ENCODE measurements around the gene ZBTB7A.

Gene ZBTB7A

GRCh38 chr19:4054441-4055208 is 12.1 kb downstream of the ZBTB7A start:
- DNase-seq (ENCODE audit: low read depth), result no peak

DNA sequence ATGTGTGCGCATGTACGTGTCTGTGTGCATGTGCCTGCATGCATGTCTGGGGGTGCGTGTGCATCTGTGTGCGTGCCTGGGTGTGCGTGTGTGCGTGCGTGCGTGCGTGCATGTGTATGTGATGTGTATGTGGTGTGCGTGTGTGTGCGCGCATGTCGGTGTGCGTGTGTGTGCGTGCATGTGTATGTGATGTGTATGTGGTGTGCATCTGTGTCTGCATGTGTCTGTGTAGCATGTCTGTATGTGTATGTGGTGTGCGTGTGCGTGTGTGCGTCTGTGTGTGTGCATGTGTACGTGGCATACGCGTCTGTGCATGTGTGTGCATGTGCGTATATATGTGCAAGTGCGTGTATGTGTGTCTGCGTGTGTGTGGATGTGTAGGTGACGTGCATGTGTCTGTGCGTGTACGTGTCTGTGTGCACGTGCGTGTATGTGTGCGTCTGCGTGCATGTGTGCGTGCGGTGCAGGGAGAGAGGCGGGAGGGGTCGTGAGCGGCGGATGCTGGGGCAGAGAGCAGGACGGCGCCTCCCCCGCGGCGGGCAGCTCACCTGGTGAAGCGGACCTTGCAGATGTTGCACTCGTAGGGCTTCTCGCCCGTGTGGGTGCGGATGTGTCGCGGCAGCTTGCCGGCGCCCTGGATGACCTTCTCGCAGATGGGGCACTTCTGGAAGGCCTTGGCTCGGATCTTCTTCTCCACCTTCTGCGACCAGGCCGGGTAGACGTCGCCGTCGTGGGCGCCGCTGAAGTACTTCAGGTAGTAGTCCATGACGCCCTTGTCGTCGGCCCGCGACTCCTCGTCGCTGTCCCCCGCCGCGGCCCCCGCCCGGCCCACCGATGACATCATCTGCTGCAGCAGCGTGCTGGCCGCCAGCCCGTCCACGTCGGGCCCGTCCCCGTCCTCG is 13.0 kb downstream of the ZBTB7A start:
- DNase-seq (ENCODE audit: low read depth), result no peak

DNA sequence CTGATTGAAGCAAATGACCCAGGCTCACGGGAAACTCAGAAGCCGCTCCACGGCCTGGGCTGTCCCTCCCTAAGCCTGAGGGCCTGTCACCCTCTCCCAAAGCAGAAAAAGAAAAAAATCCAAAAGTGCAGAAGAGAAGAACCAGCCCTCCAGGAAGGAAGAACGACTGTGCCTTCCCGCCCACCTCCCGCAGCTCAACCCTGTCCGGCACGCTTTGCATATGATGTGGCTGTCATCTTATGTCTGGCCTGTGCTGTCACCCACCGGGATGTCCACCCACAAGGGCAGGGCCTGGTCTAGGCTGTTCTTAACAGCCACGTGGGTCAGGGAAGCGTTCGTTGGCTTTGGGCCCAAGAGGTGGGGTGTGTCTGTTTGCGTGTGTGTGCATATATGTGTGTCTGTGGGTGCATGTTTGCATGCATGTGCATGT is 13.7 kb downstream of the ZBTB7A start:
- peak; percentile 18 for DNase-seq (ENCODE audit: low read depth)

DNA sequence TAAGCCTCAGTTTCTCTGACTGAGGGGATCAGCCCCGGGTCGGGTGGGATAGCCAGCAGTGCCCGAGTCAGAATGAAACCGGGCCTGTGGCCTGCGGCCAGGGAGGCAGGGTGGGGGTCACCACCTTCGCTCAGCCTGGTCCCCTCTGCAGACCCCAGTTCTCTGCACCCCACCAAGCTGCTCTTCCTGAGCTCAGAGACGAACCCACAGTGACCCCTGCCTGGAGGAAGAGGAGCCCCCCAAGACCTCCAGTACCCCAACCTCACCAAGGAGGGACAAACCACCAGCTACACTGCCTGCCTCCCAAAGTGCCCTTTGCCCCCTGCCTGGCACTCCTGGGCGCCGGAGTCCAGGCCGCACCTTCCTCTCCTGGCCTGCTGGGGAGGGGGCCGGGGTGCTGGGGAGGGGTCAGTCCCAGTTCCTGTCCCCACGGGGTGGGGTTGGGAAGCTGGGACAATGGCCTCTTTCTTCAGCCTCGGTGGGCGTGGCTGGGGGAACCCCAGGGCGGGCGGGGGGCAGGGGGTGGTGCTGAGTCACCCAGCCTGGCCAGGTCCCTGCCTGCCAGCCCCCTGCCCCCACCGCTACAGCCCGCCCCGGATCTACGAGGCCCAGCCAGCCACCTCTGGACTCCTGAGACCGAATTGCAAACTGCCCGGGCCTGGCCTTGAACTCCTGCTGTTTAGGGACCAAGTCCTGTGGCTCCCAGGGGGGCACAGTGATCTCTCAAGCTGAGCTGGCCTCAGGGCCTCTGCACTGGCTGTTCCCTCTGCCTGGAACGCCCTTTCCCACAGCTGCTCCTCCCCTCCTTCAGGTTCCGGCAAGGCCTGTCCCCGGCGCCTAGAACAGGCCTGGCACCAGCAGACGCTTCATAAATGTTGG is 14.3 kb downstream of the ZBTB7A start:
- DNase-seq (ENCODE audit: low read depth), result peak; percentile 28

- peak; percentile 62 for DNase-seq (ENCODE audit: low read depth)
Observed at GRCh38 chr19:4051175-4052101, 15.3 kb downstream of the ZBTB7A start.

- DNase-seq (ENCODE audit: low read depth), result no peak
Observed at GRCh38 chr19:4049432-4049831, 17.3 kb downstream of the ZBTB7A start.

DNA sequence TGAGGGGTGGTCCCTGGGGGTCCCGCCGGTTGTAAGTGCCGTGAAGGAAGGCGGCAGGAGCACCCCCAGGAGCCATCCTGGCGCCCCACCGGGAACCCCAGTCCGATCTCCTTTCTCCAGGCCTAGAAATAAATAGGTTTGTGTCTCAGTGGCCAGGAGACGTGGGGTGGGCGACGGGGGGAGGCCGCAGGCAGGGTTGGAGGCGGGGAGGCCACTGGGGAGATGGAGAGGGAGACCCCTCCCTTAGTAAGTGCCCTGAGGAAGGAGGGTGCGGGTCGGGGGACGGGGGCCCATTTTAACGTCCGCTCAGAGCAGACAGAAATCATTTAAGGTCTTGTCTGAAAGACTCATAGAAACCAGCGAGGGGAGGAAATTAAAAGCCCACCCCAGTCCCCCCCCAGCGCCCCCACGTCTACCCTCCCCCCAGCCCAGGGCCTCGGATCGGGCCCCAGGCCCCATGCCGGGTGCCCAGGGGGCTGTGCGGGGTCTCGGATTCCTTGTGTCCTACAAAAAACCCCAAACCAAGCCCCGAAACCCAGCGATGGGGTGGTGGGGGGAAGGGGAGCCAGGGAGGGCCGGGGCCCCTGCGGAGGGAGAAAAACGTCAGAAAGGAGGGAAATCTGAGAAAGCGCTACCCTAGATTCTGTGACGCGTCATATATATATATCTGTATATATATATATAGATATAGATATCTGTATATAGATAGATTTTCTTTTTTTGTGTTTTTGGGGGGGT is 19.6 kb downstream of the ZBTB7A start:
- no peak for DNase-seq (ENCODE audit: low read depth)

DNA sequence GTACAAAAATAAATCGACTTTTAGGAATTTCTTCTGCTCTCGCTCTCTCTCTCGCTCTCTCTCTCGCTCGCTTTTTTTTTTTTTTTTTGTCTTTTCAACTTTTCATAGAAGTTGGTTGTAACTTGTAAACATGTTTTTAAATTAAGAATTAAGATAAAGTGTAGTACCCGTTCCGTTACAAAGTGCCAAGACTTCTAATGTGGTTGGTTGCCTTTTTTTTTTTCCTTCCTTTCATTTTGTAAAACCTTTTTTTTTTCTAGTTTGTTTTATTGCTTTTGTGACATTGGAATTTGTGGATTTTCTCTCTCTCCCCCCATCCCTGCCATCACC is 20.4 kb downstream of the ZBTB7A start:
- DNase-seq (ENCODE audit: low read depth), result no peak

DNA sequence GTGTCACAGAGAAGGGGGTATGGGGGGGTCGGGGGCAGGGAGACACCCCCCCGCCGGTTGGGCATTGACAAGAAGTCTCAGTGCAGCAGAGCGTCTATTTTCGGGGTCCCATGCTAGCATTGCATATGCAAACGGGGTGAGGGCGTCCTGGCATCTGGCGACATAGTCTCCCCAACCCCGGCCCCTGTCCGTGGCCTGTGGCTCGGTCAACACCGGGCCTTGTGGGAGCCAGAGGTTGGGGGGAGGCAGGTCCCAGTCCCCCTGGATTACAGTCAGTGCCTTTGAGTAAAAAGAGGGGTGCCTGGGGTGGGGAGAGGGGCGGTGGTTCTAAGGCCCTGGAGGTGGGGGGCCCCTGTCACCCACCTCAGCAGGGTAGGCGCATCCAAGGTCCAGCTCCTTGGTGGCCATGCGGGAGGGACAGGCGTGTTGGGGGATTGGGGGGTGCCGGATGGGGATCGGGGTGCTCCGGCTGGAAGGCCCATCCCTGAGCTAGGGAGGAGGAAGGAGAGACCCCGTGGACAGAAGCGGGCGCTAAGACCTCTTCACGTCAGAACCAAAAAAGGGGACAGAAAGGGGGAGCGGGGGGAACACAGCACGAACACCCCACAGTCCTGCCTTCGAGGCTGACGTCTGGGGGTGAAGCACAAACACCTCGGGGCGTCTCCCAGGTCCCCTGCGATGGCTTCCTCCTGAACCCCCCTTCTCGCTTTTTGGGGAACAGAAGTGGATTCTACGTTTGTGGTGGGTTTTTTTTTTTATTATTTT is 20.9 kb downstream of the ZBTB7A start:
- no peak for DNase-seq (ENCODE audit: low read depth)

DNA sequence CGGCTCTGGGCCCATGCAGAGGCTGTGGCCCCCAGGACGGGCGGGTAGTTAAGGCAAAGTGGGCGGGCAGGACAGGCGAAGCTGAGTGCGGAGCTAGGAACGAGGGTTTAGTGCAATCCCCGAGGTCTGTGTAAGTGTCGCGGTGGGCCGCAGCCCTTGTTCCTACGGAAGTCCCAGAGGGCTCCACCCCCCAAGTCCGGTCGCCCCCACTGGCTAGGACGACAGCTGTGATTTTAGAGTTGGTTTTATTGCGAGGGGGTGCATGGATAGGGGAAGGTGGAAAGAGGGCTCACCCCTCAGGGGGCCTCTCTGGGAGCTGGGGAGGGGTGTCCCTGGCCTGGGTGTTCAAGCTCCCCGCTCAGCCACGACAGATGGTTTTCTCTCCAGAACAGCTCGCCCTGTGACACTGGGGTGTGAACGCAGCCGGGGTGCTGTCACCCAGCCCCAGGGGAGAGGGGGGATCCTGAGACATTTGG is 21.7 kb downstream of the ZBTB7A start:
- DNase-seq (ENCODE audit: low read depth), result no peak

DNA sequence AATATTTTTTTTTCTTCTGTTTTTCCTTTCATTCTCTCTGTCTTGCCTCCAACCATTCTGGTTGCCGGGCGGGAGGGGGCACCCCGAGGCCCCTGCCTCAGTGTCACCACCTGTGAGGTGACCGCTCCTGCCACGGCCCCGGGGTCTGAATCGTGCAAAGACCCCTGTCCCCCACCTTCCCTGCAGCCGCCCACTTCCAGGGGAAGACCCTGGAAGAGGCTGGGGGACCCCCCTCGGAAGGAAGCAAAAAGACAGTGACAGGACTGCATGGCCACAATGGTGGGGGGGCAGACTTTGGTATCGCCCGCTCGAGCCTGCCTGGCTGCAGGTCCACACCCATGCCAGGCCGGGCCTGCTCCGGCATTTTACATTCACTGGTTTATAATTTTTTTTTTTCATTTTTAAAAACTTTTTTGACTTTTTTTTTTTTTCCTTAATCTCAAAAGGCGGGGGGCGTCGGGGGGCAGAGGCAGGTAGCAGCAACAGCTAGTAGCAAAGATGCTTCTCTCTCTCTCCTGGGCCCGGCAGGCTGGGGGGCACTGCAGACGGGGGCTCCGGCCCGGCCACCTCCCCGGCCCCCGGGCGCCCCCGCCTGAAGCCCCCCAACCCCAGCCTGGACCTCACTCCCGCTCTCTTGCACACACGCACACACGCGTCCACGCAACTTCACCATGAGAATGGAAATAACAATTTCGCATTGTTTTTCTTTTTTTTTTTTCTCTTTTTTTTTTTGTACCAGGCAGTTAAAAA is 22.6 kb downstream of the ZBTB7A start:
- no peak for DNase-seq (ENCODE audit: low read depth)

GRCh38 chr19:4043401-4043800 is 23.3 kb downstream of the ZBTB7A start:
- no peak for DNase-seq (ENCODE audit: low read depth)

GRCh38 chr19:4042731-4043082 is 24.0 kb downstream of the ZBTB7A start:
- no peak for DNase-seq (ENCODE audit: low read depth)

DNA sequence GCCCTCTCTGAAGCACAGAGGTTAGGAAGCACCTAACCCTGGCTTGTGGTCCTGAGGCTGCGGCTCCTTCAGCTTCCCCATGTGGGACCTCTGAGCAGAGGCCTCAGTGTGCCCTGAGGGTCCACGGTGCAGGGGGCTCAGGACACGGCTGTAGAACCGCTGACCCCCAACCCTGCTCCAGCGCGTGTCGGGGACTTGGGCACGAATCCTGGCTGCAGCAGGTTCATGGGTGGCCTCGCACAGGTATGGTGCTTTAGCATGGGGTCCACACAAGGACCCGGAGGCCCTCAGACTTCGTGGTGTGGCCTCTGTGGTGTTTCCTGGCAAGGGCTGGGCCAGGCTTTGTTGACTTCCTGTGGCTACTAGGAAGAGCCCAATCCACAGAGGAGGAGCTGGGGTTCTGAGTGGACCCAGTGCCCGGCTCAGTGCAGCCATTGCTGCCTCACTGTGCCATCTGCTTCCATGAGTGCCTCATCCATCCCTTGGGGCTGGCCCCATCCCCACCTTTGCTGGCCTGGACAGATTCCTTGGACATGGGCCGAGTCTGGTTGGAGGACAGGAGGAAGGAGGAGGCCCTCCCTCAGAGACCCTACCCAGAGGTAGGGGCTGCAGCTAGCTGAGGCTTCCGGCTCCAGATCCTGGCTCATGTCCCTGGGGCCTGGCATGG is 24.5 kb downstream of the ZBTB7A start:
- DNase-seq (ENCODE audit: low read depth), result no peak

DNA sequence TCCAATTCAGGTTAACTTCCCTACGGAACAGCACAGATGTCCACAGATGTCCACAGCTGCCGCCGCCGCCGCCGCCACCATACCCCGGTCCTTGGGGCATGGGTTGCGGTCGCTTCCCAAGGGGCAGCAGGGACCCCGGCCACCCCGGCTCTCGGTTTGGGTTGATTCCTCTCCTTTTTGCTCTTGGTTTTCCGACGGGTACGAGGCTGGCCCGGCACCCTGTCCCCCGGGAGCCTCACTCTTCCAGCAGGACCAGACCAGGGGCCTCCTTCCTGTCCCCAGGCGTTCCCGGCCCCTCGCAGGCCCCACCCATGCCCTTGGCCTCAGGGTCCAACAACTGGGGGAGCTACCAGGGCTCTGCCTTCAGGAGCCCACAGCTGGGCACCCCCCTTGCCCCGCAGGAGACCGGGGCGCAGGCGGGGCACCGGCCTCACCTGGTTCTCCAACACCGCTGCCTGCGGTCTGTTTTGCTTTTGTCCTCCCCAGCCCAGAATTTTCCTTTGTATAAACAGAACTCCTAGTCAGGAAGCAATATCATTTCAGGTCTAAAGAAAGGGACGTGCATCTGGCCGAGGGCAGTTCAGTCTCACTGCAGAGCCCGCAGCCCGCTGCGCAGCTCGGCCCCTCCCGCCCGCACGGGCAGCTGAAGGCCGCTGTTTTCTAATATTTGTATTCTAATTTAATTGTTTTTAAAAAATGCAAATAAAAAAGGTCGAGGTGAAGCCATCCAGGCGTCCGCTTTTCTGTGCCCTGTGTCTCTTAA is 27.9 kb downstream of the ZBTB7A start:
- no peak for DNase-seq (ENCODE audit: low read depth)

GRCh38 chr19:4038057-4038456 is 28.6 kb downstream of the ZBTB7A start:
- no peak for DNase-seq (ENCODE audit: low read depth)

GRCh38 chr19:4037301-4037949 is 29.3 kb downstream of the ZBTB7A start:
- DNase-seq (ENCODE audit: low read depth), result no peak

Measured in EH (cell line).